Retina (tissue), 1 donor: Measurements from ENCODE around the gene PAPLN.

Experiments used
- DNase-seq: peaks from one replicate; pipeline ENCODE4 v3.0.0-alpha.2; 2016

The PAPLN gene

DNA sequence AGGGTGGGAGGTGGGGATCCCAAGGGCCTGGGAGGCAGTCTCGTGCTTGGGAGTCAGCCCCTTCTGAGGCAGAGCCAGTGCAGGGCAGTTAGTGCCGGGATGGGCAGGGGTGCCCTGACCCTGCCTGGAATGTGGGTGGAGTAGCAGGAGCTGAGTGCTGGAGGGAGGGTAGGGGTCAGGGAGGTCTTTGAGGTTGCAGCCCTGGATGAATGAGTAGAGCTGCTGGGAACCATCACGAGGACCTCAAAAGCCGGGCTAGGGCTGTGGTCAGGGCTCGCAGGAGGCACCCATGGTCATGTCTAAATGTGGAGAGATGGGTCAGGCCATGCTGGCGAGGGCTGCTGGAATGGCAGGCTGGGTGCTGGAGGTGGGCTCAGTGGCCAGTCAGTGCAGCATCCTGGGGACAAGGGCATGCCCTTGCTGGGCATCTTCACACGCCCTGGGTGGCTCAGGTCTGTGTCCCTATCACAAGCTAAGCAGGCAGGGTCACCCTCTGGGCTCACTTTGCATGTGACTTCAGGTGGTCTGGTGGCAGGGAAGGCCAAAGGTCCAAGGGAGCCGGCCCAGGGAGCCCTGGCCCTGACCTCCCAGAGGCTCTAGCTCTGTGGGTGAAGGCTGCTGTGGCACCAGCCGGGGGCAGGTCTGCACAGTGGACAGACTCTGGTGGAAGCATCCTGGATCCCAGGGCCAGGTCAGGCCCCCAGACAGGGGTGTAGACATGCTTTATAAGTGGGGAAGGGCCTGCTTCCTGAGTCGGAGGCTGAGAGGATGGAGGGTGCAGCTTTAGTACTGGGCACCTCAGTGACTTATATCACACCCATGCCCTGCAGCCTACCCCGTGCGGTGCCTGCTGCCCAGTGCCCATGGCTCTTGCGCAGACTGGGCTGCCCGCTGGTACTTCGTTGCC, 24.5 kb downstream of the PAPLN start:
- DNase-seq, result no peak

DNA sequence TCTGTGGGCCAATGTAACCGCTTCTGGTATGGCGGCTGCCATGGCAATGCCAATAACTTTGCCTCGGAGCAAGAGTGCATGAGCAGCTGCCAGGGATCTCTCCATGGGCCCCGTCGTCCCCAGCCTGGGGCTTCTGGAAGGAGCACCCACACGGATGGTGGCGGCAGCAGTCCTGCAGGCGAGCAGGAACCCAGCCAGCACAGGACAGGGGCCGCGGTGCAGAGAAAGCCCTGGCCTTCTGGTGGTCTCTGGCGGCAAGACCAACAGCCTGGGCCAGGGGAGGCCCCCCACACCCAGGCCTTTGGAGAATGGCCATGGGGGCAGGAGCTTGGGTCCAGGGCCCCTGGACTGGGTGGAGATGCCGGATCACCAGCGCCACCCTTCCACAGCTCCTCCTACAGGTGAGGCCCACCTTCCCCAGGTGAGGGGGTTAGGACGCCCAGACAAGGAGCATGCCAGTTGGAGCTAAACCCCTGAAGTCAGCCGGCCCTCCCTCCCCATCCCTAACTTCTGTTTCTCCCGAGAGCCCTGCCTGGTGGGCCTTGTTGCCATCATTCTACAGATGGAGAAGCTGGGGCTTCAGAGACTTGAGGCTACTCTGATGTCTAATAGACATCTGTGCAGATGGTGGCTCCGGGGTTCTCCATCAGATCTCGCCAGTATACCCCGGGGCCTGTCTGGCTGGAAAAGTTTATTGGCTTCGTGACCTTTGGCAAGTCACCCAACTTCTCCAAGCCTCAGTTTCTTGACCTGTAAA, 25.3 kb downstream of the PAPLN start:
- no peak for DNase-seq

DNA sequence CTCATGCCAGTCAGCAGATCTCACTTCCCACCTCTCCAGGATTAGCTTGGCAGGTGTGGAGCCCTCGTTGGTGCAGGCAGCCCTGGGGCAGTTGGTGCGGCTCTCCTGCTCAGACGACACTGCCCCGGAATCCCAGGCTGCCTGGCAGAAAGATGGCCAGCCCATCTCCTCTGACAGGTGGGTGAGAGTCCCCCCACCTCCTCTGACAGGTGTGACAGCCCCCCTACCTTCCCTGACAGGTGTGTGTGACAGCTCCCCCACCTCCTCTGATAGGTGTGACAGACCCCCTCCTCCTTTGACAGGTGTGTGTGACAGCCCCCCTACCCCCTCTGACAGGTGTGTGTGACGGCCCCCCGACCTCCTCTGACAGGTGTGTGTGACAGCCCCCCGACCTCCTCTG, 26.3 kb downstream of the PAPLN start:
- no peak for DNase-seq

DNA sequence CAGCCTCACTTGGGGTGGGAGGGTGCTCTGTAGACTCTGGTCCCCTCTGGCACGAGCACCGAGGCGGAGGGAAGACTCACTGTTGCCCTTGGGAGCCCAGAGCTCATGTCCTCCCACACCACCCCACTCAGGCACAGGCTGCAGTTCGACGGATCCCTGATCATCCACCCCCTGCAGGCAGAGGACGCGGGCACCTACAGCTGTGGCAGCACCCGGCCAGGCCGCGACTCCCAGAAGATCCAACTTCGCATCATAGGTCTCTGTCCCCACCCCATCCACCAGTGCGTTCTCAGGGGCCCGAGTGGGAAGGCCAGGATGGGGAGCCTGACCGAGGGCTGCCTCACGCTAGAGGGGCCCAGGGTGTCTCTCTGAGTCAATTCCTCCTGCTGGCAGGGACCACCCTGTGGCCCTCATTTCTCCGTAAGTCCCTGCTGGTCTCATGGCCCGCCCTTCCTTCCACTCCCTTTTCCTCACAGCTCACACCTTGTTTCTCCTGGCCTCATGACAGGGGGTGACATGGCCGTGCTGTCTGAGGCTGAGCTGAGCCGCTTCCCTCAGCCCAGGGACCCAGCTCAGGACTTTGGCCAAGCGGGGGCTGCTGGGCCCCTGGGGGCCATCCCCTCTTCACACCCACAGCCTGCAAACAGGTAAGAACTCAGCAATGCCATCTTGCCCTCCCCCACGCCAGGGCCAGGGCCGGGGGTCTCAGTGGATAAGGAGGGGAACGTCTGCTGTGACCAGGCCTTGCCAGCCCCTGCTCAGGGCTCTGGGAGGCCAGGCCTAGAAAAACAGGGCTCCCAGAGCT, 27.0 kb downstream of the PAPLN start:
- DNase-seq, result no peak

DNA sequence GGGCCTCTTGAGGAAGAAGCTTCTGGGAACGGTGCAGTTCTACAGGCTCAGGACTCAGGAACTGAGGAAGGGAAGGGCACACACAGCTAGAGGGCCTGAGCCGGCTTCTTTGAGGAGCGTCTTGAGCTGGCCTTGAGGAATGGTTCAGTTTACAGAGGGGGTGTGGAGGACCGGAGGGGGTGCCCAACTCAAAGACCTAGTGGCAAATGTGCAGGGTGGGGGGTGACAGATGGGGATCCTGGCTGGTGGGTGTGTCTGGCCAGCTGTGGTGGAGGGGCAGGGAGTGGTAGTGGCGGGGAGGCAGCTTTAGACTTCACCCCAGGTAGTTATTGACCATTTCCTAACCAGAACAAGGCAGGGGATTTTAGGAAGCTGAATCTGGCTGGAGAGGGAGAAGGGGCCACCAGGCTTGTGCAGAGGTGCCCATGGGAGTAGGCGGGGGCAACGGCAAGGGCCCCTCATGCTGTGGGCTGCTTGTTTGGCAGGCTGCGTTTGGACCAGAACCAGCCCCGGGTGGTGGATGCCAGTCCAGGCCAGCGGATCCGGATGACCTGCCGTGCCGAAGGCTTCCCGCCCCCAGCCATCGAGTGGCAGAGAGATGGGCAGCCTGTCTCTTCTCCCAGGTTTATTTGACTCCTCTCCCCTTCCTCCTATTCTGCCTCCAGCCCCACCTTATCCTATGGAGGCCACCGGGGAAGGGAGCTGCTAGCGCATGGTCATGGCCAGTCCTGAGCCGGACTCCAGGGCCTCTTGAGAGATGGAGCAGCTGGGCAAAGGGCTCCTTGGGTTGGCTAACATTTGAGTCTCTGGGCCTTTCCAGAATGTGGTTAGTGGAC, 27.8 kb downstream of the PAPLN start:
- DNase-seq, result no peak

DNA sequence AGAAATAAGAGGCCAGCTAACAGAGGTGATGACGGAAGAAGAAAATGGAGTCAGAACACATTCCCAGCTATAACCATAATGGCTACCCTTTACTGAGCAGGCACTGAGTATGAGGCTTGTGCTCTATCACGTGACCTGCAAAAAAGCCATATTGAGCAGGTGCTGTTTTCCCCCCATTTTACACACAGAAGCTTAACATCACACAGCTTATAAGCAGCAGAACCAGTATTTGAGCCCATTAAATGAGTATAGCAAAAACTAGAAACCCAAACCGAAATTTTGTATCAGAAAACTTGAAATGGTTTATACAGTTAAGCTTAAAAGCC, 28.4 kb downstream of the PAPLN start:
- no peak for DNase-seq

DNA sequence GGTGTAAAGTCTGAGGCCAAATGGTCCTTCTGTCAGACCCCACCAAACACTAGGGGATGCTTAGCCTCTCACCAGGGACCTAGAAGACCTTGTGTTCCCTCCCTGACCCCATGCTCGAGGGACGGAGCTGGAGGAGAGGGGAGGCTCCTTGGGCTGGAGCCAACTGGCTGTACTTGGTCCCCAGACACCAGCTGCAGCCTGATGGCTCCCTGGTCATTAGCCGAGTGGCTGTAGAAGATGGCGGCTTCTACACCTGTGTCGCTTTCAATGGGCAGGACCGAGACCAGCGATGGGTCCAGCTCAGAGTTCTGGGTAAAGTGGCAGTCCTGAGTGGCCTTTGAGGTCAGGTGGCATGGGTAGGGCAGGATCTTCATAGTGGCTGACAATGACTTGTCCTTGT, 29.0 kb downstream of the PAPLN start:
- no peak for DNase-seq

DNA sequence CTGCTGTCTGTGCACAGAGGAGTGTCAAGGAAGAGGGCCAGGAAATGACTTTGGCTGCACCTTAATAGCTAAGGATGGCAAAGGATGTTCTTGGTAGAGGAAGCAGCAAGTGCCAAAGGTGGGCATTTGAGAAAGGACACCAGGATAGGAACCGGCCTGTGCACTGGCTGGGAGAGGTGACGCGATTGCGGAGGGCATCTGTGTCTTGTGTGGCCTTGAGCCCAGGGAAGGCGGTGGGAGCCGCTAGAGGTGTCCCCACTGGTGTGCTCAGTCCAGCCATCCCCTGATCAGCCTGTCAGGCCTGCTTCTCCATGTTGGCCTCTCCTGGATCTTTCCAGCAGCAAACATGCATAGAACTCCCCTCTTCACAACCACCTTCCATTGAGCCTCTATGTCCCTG, 30.2 kb downstream of the PAPLN start:
- DNase-seq, result no peak

DNA sequence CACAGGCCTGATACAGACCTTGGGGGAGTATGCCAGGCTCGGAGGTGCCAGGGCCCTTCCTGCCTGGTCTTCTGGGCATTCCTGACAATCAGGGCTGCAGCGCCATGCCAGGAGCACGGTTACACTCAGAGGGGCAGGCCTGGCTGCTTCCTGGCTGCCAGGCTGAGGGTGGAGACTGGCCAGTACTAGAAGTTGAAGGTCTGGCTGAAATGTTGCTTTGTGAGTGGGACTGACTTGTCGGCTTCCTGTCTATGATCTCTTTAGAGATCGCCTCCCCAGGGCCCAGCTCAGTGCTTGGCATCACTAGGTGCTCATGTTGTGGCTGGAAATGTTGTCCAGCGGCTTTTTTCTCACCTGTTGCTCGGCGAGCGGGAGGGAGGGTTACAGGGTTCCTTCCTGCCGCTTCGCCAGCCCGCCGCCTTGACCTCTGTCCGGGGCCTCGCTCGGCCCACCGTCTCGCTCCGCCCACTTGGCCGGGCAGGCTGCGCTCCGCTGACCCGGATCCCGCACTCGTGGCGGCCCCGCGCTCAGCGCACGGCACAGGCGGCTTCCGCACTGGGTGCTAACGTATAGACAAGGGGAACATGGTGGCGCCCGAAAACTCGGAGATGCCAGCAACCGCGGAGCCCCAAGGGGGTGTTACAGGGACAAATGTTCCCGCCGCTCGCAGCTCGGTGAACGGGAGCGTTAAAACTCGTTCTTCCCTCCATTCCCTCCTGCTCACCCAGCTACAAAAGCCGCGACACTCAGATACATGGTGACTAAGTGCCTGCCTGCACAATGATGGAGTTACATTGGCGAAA, 32.6 kb downstream of the PAPLN start:
- DNase-seq, result peak; percentile 76

DNA sequence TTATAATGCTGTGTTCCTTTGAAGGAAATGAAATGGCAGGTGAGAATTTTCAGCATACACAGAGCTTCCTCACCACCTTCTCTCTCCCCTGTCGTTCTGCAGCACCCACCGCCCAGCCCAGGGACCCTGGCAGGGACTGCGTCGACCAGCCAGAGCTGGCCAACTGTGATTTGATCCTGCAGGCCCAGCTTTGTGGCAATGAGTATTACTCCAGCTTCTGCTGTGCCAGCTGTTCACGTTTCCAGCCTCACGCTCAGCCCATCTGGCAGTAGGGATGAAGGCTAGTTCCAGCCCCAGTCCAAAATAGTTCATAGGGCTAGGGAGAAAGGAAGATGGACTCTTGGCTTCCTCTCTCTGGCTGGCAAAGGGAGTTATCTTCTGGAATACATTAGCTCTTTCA, 35.1 kb downstream of the PAPLN start:
- DNase-seq, result no peak

DNA sequence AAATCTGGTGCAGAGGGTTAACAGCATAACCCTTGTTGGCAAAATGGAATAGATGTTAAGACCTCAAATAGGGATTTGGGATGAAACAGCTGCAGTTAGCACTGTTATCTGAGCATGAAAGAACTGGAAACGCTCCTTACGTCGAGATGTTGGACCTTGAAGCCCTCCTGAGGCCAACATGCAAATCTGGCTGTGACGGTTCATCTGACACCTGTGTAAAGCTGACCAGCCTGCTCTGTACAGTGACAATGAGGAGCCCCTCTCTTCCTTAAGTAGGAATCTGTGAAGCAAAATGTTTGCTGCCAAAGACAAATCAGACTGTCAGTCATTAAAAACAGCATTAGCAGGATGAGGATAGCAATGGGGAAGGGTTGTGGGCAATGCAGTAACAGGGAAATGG, 36.5 kb downstream of the PAPLN start:
- no peak for DNase-seq

DNA sequence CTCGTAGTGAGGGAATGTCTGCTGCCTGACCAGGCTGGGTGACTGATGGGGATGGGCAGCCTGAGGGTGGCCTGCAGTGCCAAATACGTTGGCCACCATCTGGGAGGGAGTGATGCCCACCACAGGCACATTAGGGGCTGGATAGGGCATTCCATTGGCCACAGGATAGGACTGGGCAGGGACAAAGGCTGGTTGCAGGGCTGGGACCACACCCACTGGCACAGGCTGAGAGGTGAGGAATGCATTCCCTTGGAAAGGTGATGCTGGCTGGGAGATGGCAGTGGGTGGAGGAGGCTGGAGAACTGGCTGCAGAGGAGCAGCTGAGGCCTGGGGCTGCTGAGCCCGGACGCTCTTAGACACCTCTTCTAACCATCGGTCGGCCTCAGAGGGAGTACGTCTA, 39.5 kb downstream of the PAPLN start:
- no peak for DNase-seq

DNA sequence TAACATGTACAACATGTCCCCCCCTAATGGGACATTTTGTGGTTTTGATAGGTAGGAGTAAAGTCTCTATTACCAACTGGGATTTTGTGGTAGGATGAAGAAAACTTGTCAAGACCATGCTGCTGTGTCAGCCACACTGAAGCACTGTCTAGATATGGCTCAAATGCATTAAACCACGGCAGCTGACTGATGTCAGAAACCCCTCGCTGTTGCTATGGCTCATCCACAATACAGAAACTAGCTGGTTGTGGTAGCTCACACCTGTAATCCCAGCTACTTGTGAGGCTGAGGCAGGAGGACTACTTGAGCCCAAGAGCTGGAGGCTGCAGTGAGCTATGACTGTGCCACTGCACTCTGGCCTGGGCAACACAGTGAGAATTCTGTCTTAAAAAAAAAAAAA, 40.1 kb downstream of the PAPLN start:
- DNase-seq, result no peak

DNA sequence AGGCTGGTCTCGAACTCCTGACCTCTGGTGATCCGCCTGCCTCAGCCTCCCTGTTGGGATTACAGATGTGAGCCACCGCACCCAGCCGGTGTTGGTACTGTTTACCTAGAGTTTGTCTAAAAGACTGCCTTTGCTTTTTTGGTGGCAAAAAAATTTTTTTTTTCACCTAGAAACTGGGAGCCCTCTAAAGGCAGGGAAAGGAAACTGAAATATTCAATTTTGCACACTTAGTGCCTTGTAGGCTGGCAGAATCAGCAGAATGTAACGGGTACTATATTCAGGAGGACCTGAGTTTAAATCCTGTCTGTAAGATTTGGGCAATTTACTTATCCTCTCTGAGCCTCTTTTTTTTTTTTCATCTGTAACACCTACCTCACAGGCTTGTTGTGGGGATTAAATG, 43.6 kb downstream of the PAPLN start:
- no peak for DNase-seq

DNA sequence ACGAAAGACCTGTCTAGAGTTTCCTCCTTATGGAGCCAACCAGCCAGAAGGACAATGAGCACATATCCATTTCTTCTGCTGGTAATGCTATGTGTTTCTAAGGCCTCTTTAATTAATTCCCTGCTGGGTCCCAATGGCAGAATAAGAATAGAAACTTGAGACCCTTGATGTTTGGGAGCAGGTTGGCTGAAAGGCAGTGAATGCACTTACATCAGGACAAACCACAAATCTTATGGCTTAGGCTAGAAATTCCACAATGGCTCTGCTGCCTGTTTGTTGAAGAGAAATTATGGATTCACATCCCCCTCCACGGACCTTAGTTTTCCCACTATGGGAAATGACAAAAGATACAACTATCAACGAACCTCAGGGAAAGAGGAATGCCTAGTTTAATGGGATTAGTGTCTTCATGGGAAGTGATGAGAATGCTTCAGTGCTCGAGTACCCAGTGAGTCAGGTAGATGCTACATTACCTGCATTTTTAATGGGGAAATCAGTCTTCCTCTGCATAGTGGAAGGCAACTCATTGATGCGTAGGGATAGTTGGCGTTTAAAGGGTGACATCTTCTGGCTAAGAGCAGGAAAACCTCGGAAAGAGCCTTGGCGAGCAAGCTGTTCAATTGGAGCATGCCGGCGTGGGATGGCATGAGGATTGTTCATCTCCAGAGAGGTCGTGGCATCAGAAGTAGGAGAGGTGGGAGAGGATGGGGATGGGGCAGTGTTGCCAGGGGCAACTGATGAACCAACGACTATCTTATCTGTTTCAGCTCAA, 46.5 kb downstream of the PAPLN start:
- peak; percentile 47 for DNase-seq

DNA sequence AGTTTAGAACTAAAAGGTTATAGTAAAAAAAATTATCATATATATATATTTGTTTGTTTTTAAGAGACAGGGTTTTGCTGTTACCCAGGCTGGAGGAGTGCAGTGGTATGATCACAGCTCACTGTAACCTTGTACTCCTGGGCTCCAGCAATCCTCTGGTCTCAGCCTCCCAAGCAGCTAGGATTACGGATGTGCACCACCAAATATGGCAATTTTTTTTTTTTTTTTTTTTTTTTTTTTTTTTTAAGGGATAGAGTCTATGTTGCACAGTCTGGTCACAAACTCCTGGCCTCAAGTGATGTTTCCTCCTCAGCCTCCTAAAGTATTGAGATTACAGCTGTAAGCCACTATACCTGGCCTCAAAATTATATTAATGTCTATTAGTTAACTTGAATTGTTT, 48.7 kb downstream of the PAPLN start:
- no peak for DNase-seq

DNA sequence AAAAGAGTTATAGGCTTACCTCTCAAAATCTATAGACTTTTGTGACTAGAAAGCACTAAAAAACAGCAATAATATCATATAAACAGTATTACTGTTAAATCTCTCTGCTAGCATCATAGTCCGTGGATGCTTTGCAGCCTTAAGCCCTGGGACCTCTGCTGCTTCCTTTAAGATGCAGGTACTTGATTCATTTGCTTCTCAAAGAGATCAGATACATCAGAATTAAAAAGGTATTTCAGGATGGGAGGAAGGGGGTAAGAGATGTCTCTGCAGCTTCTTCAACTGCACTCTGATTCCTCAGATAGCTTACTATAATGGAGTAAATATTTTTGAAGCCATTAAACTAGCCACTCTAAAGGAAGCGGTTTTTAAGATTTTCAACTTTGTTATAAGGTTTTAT, 49.3 kb downstream of the PAPLN start:
- no peak for DNase-seq

DNA sequence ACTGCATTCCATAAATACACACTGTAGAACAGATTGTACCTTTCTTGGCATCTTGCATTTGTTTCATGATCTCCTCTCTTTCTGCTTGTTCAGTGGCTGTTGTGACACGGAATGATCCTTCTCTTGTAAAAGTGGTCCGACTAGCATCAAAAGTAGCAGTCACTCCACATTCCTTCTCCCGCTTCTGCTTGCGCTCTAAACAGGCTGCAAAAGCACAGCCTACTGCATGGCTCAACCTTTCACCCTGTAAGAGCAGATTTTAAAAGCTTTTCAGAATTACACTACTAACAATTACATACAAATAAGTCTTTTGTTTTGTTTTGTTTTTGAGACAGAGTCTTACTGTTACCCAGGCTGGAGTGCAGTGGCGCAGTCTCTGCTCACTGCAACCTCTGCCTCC, 49.8 kb downstream of the PAPLN start:
- no peak for DNase-seq

DNA sequence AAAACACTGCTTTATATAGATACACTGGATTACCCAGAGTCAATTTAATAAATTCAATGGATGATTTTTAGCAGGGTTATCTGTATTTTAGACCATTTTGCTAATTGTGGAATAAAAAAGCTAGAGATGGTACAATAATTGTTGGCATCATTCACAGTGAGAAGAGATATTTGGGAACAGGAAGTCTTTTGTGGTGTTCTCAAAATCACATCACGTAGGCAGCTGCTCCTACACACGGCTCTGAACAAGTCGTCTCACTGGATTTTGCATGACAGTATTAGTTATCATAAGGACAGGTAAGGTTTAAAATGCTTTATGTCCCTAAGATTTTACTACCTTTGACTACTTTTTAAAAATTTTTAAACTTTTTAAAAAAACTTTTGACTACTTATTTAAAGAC, 52.0 kb downstream of the PAPLN start:
- DNase-seq, result no peak

DNA sequence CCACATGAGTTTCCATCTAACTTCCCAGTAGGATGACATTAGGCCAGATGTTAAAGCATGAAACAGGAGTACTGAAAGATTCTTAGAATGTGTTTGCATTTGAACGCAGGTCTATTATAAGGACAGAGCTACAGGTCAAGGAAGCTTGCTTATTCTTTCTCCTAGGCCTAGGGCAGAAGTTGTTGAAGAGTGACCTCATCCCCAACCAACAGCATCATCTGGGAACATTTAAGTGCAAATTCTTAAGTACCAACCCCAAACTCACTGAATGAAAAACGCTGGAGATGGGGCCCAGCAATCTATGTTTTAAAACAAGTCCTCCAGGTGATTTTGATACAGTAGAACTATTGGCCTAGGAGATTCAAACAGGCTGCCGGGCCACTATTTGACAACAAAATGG, 52.4 kb downstream of the PAPLN start:
- DNase-seq, result no peak

DNA sequence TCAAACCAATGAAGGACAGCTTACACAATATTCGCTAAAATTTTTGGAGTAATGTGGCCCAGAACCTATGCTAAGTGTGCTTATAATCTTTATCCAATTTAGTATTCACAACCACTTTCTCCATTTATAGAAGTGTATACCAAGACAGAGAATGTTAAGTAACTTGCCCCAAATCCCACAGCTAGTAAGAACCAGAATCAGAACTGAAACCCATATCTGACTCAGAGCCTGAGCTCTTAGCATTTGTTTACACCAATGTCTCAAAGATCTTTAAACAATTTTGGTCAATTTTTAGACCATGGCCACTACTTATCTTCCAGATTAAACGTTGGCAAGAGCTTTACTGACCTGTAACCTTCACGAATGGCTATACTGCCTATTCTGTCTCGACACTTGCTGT, 53.0 kb downstream of the PAPLN start:
- no peak for DNase-seq
